CD4-positive, alpha-beta T cell treated with Interleukin-4 for 4 hours (primary cell): ENCODE measurements around the gene LSG1.
"Not testable (repeated sequence)": the region's sequence is repeated elsewhere in the genome, so short reads cannot be mapped to it uniquely, and the experiment has no call there.

Experiments
- DNase-seq: peaks from one replicate; pipeline ENCODE4 v3.0.0-alpha.2; 2020

Gene LSG1

GRCh38 chr3:194647747-194648146, 24.2 kb downstream of the LSG1 start:
- no peak for DNase-seq

DNA sequence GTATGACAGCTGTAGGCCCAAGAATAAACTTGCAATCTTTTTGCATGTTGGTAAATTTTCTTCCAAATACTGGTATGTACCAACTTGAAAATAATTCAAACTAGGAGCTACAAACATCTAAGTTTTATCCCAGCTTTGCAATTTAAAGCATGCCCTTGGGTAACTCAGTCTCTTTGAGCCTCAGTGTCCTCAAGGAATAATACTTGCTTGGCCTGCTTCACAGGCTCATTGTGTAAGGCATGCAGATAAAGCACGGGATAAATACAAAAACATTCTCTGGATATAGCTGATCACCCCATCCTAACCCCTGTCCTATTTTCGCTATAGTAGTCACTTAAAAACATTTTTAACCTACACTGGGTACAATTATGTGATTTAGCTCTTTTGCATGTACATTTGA, 29.2 kb downstream of the LSG1 start:
- DNase-seq, result no peak

DNA sequence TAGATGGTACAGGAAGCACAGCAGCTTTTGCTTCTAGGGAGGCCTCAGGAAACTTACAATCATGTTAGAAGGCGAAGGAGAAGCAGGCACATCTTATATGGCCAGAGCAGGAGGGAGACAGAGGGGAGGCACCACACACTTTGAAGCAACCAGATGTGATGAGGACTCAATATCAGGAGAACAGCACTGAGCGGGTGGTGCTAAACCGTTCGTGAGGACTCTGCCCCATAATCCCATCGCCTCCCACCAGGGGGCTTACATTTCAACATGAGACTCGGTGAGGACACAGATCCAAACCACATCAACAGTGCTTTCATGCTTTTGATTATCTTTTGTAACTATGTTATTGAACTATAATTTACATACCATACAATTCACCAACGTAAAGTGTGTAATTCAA, 31.2 kb downstream of the LSG1 start:
- DNase-seq, result no peak

DNA sequence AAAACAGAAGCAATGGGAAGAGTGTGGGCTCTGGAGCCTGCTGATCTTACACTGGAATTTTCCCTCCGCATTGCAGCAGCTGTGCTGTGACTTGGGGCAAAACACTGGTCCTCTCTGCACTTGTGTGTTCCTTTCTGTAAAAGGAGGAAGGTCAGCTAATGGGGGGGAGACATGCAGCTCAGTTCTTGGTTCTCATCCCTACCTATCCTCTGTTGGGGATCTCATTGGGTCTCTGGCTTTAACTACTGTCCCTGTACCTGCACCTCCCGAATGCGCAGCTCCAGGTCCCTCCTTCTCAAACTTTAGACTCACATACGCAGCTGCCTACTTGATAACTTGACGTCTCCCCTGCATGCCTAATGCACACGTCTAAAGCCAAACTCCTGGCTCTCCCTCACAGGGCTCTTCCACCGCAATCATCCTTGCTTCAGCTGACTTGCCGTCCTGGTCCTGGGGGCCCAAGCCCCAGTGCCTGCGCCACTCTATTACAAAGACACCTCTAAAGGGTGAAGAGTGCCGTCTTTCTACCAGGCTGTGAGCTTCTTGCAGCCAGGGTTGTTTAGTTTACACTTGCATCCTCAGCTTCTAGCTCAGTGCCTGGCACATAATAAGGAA, 32.9 kb downstream of the LSG1 start:
- DNase-seq, result no peak

GRCh38 chr3:194637541-194638400, 34.2 kb downstream of the LSG1 start:
- no peak for DNase-seq

GRCh38 chr3:194637066-194637465, 34.9 kb downstream of the LSG1 start:
- DNase-seq, result no peak

DNA sequence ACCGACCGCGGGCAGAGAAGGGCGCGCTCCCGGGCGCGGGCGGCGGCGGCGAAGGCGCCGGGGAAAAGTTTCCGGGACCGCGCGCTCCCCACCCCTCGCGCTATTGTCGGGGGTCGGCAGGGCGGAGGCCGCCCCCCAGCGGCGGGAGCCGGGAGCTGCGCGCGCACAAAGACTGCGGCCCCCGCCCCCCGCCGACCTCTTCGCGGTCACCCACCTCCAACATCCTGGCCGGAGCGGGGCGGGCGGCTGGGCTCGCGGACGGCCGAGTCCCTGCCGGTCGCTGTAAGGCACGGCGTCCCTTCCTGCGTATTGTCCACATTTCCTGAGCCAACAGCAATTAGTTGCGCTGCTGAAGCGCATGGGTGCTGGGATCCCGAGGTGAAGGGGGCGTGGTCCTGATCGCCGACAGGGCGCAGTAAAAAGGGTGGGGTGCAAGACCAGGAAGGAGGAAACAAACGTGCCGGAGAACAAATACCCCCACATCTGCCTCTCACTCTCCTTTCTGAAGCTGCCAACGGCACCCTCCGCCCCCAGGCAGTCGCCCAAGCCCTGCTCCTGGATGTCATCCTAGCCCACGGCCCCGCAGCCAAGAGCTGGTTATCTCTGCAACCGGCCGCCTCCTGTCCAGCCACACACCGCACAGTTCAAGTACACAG, 38.5 kb downstream of the LSG1 start, which contains the start of gene TMEM44:
TSS of gene TMEM44 (minus strand) at position 71 of the 656 bp plus-strand sequence. CDS start 204 bp downstream, outside the sequence.
- DNase-seq, result peak; percentile 46

GRCh38 chr3:194632809-194633348, 39.1 kb downstream of the LSG1 start:
- no peak for DNase-seq

- no peak for DNase-seq
Measured at GRCh38 chr3:194632226-194632808, 39.7 kb downstream of the LSG1 start.

DNA sequence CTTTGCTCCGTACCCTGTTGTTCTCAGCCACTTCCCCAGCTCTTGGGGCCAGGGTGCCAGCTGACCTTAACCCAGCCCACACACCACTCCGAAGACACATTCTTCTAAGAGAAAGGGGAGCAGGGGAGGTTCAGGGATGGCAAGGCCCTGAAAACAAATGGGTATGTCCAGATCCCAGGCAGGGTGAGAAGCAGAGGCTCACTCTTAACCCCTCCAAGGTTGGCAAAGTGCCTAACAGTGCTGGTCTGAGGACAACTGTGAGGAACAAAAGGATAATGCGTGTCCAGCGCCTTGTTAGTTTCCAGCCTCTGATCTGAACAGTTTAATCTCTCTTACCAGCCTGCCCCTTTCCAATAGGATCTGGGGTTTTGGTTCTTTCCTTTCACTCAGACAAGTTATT, 40.3 kb downstream of the LSG1 start:
- DNase-seq, result no peak

DNA sequence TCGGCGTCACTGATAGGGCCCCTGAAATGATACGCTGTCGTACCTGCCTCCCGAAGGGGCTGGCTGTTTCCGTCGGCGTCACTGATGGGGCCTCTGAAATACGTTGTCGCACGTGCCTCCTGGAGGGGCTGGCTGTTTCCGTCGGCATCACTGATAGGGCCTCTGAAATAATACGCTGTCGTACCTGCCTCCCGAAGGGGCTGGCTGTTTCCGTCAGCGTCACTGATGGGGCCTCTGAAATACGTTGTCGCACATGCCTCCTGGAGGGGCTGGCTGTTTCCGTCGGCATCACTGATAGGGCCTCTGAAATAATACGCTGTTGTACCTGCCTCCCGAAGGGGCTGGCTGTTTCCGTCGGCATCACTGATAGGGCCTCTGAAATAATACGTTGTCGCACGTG, 41.3 kb downstream of the LSG1 start:
- not testable (repeated sequence) for DNase-seq

DNA sequence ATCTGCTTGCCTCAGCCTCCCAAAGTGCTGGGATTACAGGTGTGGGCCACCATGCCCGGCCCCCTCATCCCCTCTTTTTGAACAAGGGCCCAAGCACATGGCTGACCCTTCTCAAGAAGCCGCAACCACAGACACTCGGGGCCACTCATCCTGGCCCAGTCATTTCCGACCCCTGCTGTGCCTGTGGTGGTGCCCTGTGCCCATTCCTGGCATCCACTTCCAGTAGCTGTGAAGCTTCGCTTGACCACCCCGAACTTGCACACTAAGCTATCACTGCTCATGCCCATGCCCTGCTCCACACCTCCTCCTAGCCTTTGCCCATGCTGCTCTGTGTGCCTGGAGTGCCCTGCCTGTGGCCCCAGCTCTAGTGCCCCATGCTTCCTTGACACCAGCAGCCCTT, 47.0 kb downstream of the LSG1 start:
- DNase-seq, result no peak

- no peak for DNase-seq
Measured at GRCh38 chr3:194623449-194624290, 48.3 kb downstream of the LSG1 start.

DNA sequence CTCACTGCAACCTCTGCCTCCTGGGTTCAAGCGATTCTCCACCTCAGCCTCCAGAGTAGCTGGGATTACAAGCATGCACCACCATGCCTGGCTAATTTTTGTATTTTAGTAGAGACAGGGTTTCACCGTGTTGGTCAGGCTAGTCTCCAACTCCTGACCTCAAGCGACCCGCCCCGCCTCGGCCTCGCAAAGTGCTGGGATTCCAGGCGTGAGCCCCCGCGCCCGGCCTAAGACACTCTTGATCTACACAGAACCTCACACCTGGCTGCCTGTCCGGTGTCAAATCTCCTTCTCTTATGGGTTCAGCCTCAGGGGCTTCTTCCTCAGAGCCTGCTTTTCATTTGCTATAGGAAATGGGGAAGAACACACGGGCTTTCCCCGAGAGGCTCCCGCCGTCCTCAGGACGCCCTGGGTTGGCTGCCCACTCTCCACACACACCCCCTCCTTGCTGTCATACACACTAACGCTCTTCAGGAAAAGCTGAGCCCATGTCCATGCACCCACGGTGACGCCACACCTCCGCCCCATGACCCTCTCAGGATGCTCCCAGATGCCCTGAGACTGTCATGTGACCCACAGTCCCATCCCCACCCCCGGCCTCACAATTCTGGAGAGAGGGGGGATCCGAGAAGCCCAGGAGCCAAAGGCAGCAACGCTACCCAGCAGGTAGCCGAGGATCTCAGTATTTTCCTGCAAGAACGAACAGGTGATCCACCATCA, 49.2 kb downstream of the LSG1 start:
- no peak for DNase-seq

- no peak for DNase-seq
Measured at GRCh38 chr3:194621947-194622346, 50.0 kb downstream of the LSG1 start.

- no peak for DNase-seq
Measured at GRCh38 chr3:194620196-194620595, 51.8 kb downstream of the LSG1 start.

GRCh38 chr3:194619741-194620140, 52.2 kb downstream of the LSG1 start:
- no peak for DNase-seq

DNA sequence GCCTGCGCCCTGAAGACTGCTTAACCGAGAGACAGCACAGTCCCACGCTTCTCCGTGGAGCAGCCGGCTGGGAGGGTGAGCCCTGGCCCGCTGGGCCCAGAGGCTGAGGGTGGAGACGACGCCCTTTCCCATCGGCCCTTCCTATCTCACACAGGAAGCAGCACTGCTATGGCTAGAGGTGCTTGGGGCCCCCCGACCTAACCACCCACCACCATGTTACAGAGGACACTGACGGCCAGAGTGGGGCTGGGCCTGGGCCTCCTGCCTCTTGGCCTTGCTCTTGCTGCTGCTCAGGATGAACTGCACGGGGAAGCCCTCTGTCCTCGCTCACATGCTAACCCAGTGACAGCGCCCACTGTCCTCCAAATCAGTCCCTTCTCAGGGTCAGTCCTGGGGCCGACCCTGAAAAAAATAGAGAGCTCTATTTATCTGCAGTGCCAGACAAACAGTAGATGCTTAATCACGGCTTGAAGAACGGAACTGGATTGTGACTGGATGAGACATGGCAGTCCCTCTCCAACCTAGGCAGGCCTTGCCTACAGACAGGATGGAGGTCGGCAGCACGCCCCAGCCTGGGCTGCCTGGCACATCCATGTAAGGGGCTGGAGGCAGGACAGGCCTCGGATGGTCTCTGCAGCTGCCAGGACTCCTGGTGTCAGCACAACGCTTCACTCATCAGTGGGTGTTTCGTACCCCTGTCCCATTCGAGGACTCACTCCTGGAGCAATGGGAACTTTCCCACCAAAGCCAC, 53.0 kb downstream of the LSG1 start:
- no peak for DNase-seq

GRCh38 chr3:194617827-194618226, 54.2 kb downstream of the LSG1 start:
- no peak for DNase-seq

GRCh38 chr3:194617143-194617671, 54.8 kb downstream of the LSG1 start:
- no peak for DNase-seq
